Transverse colon (tissue), 4 donors: ENCODE results near the gene ABTB2. TPM values are rescaled to one million over a fixed set of nuclear protein-coding genes. Genes with fewer than 3 reads are reported as not detected.

Experiments
- DNase-seq: peaks from one replicate; pipeline ENCODE4 v3.0.0-alpha.2; 2019
- H3K27ac ChIP-seq, 4 donors: fragments of 200-600 bp; sonication (generic); 2 replicates each; pipeline ENCODE4 v1.5.1; 2016 to 2018; ENCODE audit warnings: inconsistent platforms in 4 of 4
- H3K27me3 ChIP-seq: fragments of 200-600 bp; sonication (generic); 2 replicates; pipeline ENCODE4 v1.5.1; 2017; ENCODE audit warnings: inconsistent platforms
- H3K36me3 ChIP-seq, 4 donors: fragments of 200-600 bp; sonication (generic); 2 replicates each; pipeline ENCODE4 v1.5.1; 2017 to 2019; ENCODE audit warnings: inconsistent platforms in 4 of 4
- H3K4me1 ChIP-seq, 4 donors: fragments of 200-600 bp; sonication (generic); 2 replicates each; pipeline ENCODE4 v1.5.1; 2017 to 2020; ENCODE audit warnings: inconsistent platforms in 4 of 4
- H3K4me3 ChIP-seq, 4 donors: fragments of 200-600 bp; sonication (generic); 1 replicate in 1 of 4; 2 replicates in 3 of 4; pipeline versions ENCODE4 v1.5.1 to v1.6.1; 2017 to 2019; ENCODE audit warnings: inconsistent platforms in 4 of 4
- H3K9me3 ChIP-seq, 2 donors: fragments of 200-600 bp; sonication (generic); 2 replicates each; pipeline ENCODE4 v1.5.1; 2017 to 2019; ENCODE audit warnings: inconsistent platforms in 2 of 2
- CTCF ChIP-seq, 5 experiments: fragments of 200-600 bp in 3 of 5; fragments of 450-650 bp in 2 of 5; sonication (generic) in 3 of 5; IDR thresholded peaks; 1 replicate in 2 of 5; 2 replicates in 3 of 5; pipeline ENCODE4 v1.5.1; 2016 to 2017; ENCODE audit warnings: antibody characterized with exemption in 5 of 5, inconsistent platforms in 3 of 5, mild to moderate bottlenecking in 2 of 5, moderate library complexity in 1 of 5
- EP300 ChIP-seq: sonication (generic); formaldehyde crosslinking; IDR thresholded peaks from one replicate; pipeline ENCODE4 v1.6.1; 2017; ENCODE audit warnings: antibody characterized with exemption, low read depth
- POLR2A ChIP-seq: fragments of 450-650 bp; IDR thresholded peaks from one replicate; pipeline ENCODE4 v1.6.1; 2016; ENCODE audit warnings: antibody characterized with exemption, mild to moderate bottlenecking, moderate library complexity
- POLR2AphosphoS5 ChIP-seq, 3 donors: sonication (generic); formaldehyde crosslinking; IDR thresholded peaks; one replicate each; pipeline ENCODE4 v1.6.1; 2016; ENCODE audit warnings: antibody characterized with exemption in 3 of 3
- WGBS, 2 donors: methylation state at CpG; one replicate each; pipeline ENCODE4 v1.1.5; 2018; ENCODE audit warnings: low coverage in 1 of 2; 5-methylcytosine and 5-hydroxymethylcytosine counted together
- in situ Hi-C, 4 donors: fragments of 200-750 bp; cut with MboI; loops; one replicate each; pipeline versions ENCODE4 v1.15.0 to v1.15.1; 2017; ENCODE audit warnings: low sequenced_read_pairs in 3 of 4, low pct_ligation_motif_present in 1 of 4, low pct_unique_long_range_greater_than_20kb in 1 of 4
- intact Hi-C: fragments of 100-400 bp; cut with DNase I; formaldehyde crosslinking; loops from one replicate; pipeline ENCODE4 v1.15.1; 2023; ENCODE audit warnings: low total_unique reads
- total RNA-seq, 4 donors: library from RNA; depleted of rRNA; stranded (reverse); fragments of >200 nt; gene quantifications; one replicate each; pipeline ENCODE4 v1.1.0, GENCODE V29; 2016

Gene ABTB2
- total RNA-seq, 4 donors from 2014 or later, result 0.60 to 41.9 (median 20.7) TPM

GRCh38 chr11:34161812-34162492 lies 195.9 kb downstream of the ABTB2 start:
- no peaks in the 10 kb centered on the region for H3K4me1 ChIP-seq
- no peaks in the 10 kb centered on the region for H3K27me3 ChIP-seq
- H3K4me3 ChIP-seq, result no peak overlapping the region
- intact Hi-C loops (no loop called here), in situ Hi-C loops (loop anchor here in 3 of 4 donors (25.0 kb wide), 1 partner anchor 325 kb away; no protein-coding TSS in a partner anchor)
- DNase-seq, result no peak
- H3K36me3 ChIP-seq, result no peaks in the 10 kb centered on the region
- no peak overlapping the region for H3K27ac ChIP-seq
- H3K9me3 ChIP-seq, result no peaks in the 10 kb centered on the region
- 80% methylated on average over 16 of the region's 18 CpGs; no CpG with 5 or more reads in 1 of the 2 donors for WGBS, 2 donors
- TF ChIP-seq POLR2A, result no peak
- no peak for TF ChIP-seq CTCF (IDR thresholded peaks at IDR 0.05)
- no peak for TF ChIP-seq EP300
- no peak for TF ChIP-seq POLR2AphosphoS5 (IDR thresholded peaks at IDR 0.05)

GRCh38 chr11:34161361-34161760 lies 196.4 kb downstream of the ABTB2 start:
- no peaks in the 10 kb centered on the region for H3K4me1 ChIP-seq
- H3K9me3 ChIP-seq, result no peaks in the 10 kb centered on the region
- H3K36me3 ChIP-seq, result no peaks in the 10 kb centered on the region
- in situ Hi-C loops (loop anchor here in 3 of 4 donors (25.0 kb wide), 1 partner anchor 326 kb away; no protein-coding TSS in a partner anchor), intact Hi-C loops (no loop called here)
- TF ChIP-seq POLR2A, result no peak
- no peak for TF ChIP-seq EP300
- no peak for TF ChIP-seq POLR2AphosphoS5 (IDR thresholded peaks at IDR 0.05)
- TF ChIP-seq CTCF (IDR thresholded peaks at IDR 0.05), result no peak
- H3K27me3 ChIP-seq, result no peaks in the 10 kb centered on the region
- no peak overlapping the region for H3K27ac ChIP-seq
- WGBS, 2 donors, result 86 to 100% methylated on average over 1 to 6 of the region's 6 CpGs
- no peak for DNase-seq
- no peak overlapping the region for H3K4me3 ChIP-seq

GRCh38 chr11:34160791-34161190 lies 197.0 kb downstream of the ABTB2 start:
- WGBS, 2 donors, result 79 to 100% methylated on average over 3 to 17 of the region's 18 CpGs
- intact Hi-C loops, result no loop called here

More at GRCh38 chr11:34160791-34161190, 197.0 kb downstream of the ABTB2 start:
- DNase-seq, result no peak
- Histone ChIP-seq H3K4me3 (no peak overlapping the region), H3K27me3 (no peaks in the 10 kb centered on the region), H3K9me3 (no peaks in the 10 kb centered on the region), H3K4me1 (peaks cover 0 to 2% (median 0%) of the 10 kb centered on the region in 4 donors), H3K27ac (no peak overlapping the region), H3K36me3 (no peaks in the 10 kb centered on the region)
- in situ Hi-C loops, result loop anchor here in 3 of 4 donors (25.0 kb wide), 1 partner anchor 327 kb away; no protein-coding TSS in a partner anchor
- TF ChIP-seq EP300, result no peak
- no peak for TF ChIP-seq CTCF (IDR thresholded peaks at IDR 0.05)
- no peak for TF ChIP-seq POLR2AphosphoS5 (IDR thresholded peaks at IDR 0.05)
- TF ChIP-seq POLR2A, result no peak
